ENCODE results near the gene CACNA1C. TPM values are rescaled to one million over a fixed set of nuclear protein-coding genes. Genes with fewer than 3 reads are reported as not detected.

Gene CACNA1C
- total and polyA plus RNA-seq, 2 donors (not counting 1 experiment from before 2014, with no cell fraction given), result 0.01 to 0.02 TPM

DNA sequence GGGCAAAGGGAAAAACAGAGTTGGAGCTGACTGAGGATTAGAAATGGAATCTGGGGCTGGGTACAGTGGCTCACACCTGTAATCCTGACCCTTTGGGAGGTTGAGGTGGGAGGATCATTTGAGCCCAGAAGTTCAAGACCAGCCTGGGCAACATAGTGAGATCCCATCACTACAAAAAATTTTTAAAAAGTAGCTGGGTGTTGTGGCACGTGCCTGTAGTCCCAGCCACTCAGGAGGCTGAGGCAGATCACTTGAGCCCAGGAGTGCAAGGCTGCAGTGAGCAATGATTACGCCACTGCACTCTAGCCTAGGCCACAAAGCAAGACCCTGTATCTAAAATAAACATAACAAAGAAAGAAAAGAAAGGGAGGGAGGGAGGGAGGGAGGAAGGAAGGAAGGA lies 33.7 kb upstream of the CACNA1C start:
- H3K4me1 Mint-ChIP-seq, result no peaks in the 10 kb centered on the region
- Histone ChIP-seq H3K27ac (ENCODE audit: low read length in 2 of 2) (no peak overlapping the region), H3K36me3 (replicated peaks in 1 of 2; ENCODE audit: control extremely low read depth in 1 of 2, control insufficient read depth in 1 of 2, extremely low read depth in 1 of 2, insufficient read depth in 2 of 2, low read length in 1 of 2) (no peaks in the 10 kb centered on the region), H3K79me2 (ENCODE audit: control insufficient read depth, insufficient read depth, low read length) (no peaks in the 10 kb centered on the region), H3K4me3 (ENCODE audit: control extremely low read depth in 1 of 5, extremely low read depth in 1 of 5, insufficient read depth in 1 of 5, low read depth in 2 of 5, low read length in 4 of 5) (no peak overlapping the region), H3K9ac (ENCODE audit: low read length) (no peak overlapping the region), H3K4me1 (ENCODE audit: control insufficient read depth in 2 of 2, insufficient read depth in 2 of 2, low read length in 2 of 2) (no peaks in the 10 kb centered on the region), H3K4me2 (replicated peaks; ENCODE audit: low read depth, low read length, poor library complexity, severe bottlenecking) (no peak overlapping the region), H4K20me1 (ENCODE audit: control insufficient read depth, insufficient read depth, low read length, poor library complexity, severe bottlenecking) (no peaks in the 10 kb centered on the region), H3K9me3 (ENCODE audit: control extremely low read depth in 1 of 3, control insufficient read depth in 2 of 3, insufficient read depth in 1 of 3, low read length in 2 of 3) (peaks cover 0 to 3% (median 0%) of the 10 kb centered on the region in 3 donors), H2AFZ (ENCODE audit: insufficient read depth, low read depth, low read length, poor library complexity, severe bottlenecking) (no peak overlapping the region), H3K27me3 (replicated peaks in 1 of 4; ENCODE audit: control extremely low read depth in 1 of 4, control insufficient read depth in 3 of 4, insufficient read depth in 4 of 4, low read length in 3 of 4) (peaks cover 0 to 4% (median 0%) of the 10 kb centered on the region in 4 experiments)
- H3K9me3 Mint-ChIP-seq (ENCODE audit: insufficient read depth), result no peaks in the 10 kb centered on the region
- no peak overlapping the region for H3K27ac Mint-ChIP-seq
- DNase-seq (no peak), ATAC-seq (ENCODE audit: low read depth) (no peak)
- ChIA-PET POLR2A (no interaction called here), CTCF (interaction anchor here (0.5 kb wide), 1 partner anchor 366 kb away, joined by 5 read pairs; no protein-coding TSS in a partner anchor)
- no peak overlapping the region for H3K4me3 Mint-ChIP-seq
- H3K27me3 Mint-ChIP-seq, result peaks cover 14% of the 10 kb centered on the region
- intact Hi-C loops (cut with micrococcal nuclease), result no loop called here
- no CpG with 5 or more reads among the region's 2 CpGs for WGBS (ENCODE audit: insufficient coverage)
- TF ChIP-seq EZH2 (IDR thresholded peaks at IDR 0.05; ENCODE audit: borderline replicate concordance, insufficient read depth, low read depth, low read length, poor library complexity, severe bottlenecking) (no peak), CTCF (IDR thresholded peaks at IDR 0.05) (no peak)

DNA sequence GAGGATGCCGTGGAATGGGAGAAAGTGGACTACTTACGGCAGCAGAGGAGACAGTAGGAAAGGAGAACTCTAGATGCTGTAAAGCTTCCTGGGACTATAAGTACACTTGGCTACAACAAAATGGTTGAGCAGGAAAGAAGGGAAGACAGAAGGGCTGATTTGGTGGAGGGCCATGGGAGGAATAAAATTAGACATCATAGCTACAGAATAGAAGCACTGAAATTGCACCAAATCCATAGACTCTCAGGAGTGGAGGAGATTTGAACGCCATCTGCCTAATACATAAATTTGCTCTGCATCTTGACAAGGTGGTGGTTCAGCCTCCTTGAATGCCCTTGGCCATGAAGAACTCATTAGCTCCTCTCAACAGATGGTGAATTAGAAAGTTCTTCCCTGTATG lies 32.3 kb upstream of the CACNA1C start:
- Histone ChIP-seq H3K79me2 (ENCODE audit: control insufficient read depth, insufficient read depth, low read length) (no peaks in the 10 kb centered on the region), H3K27ac (ENCODE audit: low read length in 2 of 2) (no peak overlapping the region), H3K27me3 (replicated peaks in 1 of 4; ENCODE audit: control extremely low read depth in 1 of 4, control insufficient read depth in 3 of 4, insufficient read depth in 4 of 4, low read length in 3 of 4) (peaks cover 0 to 4% (median 1%) of the 10 kb centered on the region in 4 experiments), H3K4me3 (ENCODE audit: control extremely low read depth in 1 of 5, extremely low read depth in 1 of 5, insufficient read depth in 1 of 5, low read depth in 2 of 5, low read length in 4 of 5) (no peak overlapping the region), H3K36me3 (replicated peaks in 1 of 2; ENCODE audit: control extremely low read depth in 1 of 2, control insufficient read depth in 1 of 2, extremely low read depth in 1 of 2, insufficient read depth in 2 of 2, low read length in 1 of 2) (no peaks in the 10 kb centered on the region), H3K9me3 (ENCODE audit: control extremely low read depth in 1 of 3, control insufficient read depth in 2 of 3, insufficient read depth in 1 of 3, low read length in 2 of 3) (peaks cover 0 to 6% (median 0%) of the 10 kb centered on the region in 3 donors), H4K20me1 (ENCODE audit: control insufficient read depth, insufficient read depth, low read length, poor library complexity, severe bottlenecking) (no peaks in the 10 kb centered on the region), H3K4me1 (ENCODE audit: control insufficient read depth in 2 of 2, insufficient read depth in 2 of 2, low read length in 2 of 2) (no peaks in the 10 kb centered on the region), H2AFZ (ENCODE audit: insufficient read depth, low read depth, low read length, poor library complexity, severe bottlenecking) (no peak overlapping the region), H3K9ac (ENCODE audit: low read length) (no peak overlapping the region), H3K4me2 (replicated peaks; ENCODE audit: low read depth, low read length, poor library complexity, severe bottlenecking) (no peak overlapping the region)
- ATAC-seq (ENCODE audit: low read depth) (no peak), DNase-seq (no peak)
- Mint-ChIP-seq H3K27me3 (peaks cover 18% of the 10 kb centered on the region), H3K4me1 (no peaks in the 10 kb centered on the region), H3K27ac (no peak overlapping the region), H3K4me3 (no peak overlapping the region), H3K9me3 (ENCODE audit: insufficient read depth) (no peaks in the 10 kb centered on the region)
- 100% methylated on average over 2 of the region's 3 CpGs for WGBS (ENCODE audit: insufficient coverage)
- intact Hi-C loops (cut with micrococcal nuclease), result no loop called here
- TF ChIP-seq CTCF (IDR thresholded peaks at IDR 0.05), result no peak
- TF ChIP-seq EZH2 (IDR thresholded peaks at IDR 0.05; ENCODE audit: borderline replicate concordance, insufficient read depth, low read depth, low read length, poor library complexity, severe bottlenecking), result no peak
- POLR2A ChIA-PET, result no interaction called here
- CTCF ChIA-PET, result interaction anchor here (1.1 kb wide), 1 partner anchor 12 kb away, joined by 3 read pairs; no protein-coding TSS in a partner anchor

Measured in B cell (primary cell).